Measurements from ENCODE around the gene MEI1. TPM values are rescaled to one million over a fixed set of nuclear protein-coding genes. Genes with fewer than 3 reads are reported as not detected.
"Not testable (repeated sequence)": the region's sequence is repeated elsewhere in the genome, so short reads cannot be mapped to it uniquely, and the experiment has no call there.

Gene MEI1
- total RNA-seq, 4 donors from 2014 or later: 0.39 to 1.3 (median 0.44) TPM

- DNase-seq (ENCODE audit: extremely low spot score): no peak
- Histone ChIP-seq H3K36me3 (no peaks in the 10 kb centered on the region), H3K4me3 (no peak overlapping the region), H3K4me1 (no peaks in the 10 kb centered on the region), H3K27ac (replicated peaks in 1 of 4) (no peak overlapping the region), H3K27me3 (no peaks in the 10 kb centered on the region), H3K9me3 (no peaks in the 10 kb centered on the region)
- WGBS: 95% methylated on average over 4 of the region's 7 CpGs
- TF ChIP-seq POLR2A (IDR thresholded peaks at IDR 0.05; ENCODE audit: low read depth): no peak
- TF ChIP-seq CTCF (IDR thresholded peaks at IDR 0.05): no peak
- TF ChIP-seq EP300 (IDR thresholded peaks at IDR 0.05): no peak
- TF ChIP-seq POLR2AphosphoS5 (IDR thresholded peaks at IDR 0.05): no peak
- intact Hi-C loops (cut with DNase I): no loop called here
These were observed 32.9 kb downstream of the MEI1 start for GRCh38 chr22:41732096-41732772.

GRCh38 chr22:41733241-41733640 is 33.9 kb downstream of the MEI1 start:
- H3K27ac ChIP-seq (replicated peaks in 1 of 4); H3K4me1 ChIP-seq; H3K36me3 ChIP-seq; H3K4me3 ChIP-seq; intact Hi-C loops (cut with DNase I); H3K27me3 ChIP-seq; DNase-seq (ENCODE audit: extremely low spot score); H3K9me3 ChIP-seq: not testable (repeated sequence)
- 100% methylated on average over 4 of the region's 4 CpGs for WGBS

GRCh38 chr22:41739576-41739975 is 40.3 kb downstream of the MEI1 start:
- no peak overlapping the region for H3K4me3 ChIP-seq
- H3K27ac ChIP-seq (replicated peaks in 1 of 4): no peak overlapping the region
- no peaks in the 10 kb centered on the region for H3K4me1 ChIP-seq
- DNase-seq (ENCODE audit: extremely low spot score): no peak
- no peaks in the 10 kb centered on the region for H3K27me3 ChIP-seq
- intact Hi-C loops (cut with DNase I): no loop called here
- WGBS: 92% methylated on average over 3 of the region's 3 CpGs
- no peaks in the 10 kb centered on the region for H3K9me3 ChIP-seq
- H3K36me3 ChIP-seq: no peaks in the 10 kb centered on the region
- TF ChIP-seq CTCF (IDR thresholded peaks at IDR 0.05): no peak
- no peak for TF ChIP-seq EP300 (IDR thresholded peaks at IDR 0.05)
- no peak for TF ChIP-seq POLR2A (IDR thresholded peaks at IDR 0.05; ENCODE audit: low read depth)
- no peak for TF ChIP-seq POLR2AphosphoS5 (IDR thresholded peaks at IDR 0.05)

- WGBS: 52% methylated on average over 6 of the region's 6 CpGs
- DNase-seq (ENCODE audit: extremely low spot score): no peak
These were observed 43.6 kb downstream of the MEI1 start for GRCh38 chr22:41742918-41743317.

GRCh38 chr22:41745968-41746367 is 46.7 kb downstream of the MEI1 start:
- Histone ChIP-seq H3K9me3 (no peaks in the 10 kb centered on the region), H3K27ac (replicated peaks in 1 of 4) (no peak overlapping the region), H3K36me3 (no peaks in the 10 kb centered on the region), H3K27me3 (peaks cover 0 to 4% (median 0%) of the 10 kb centered on the region in 4 donors), H3K4me3 (no peak overlapping the region), H3K4me1 (peaks cover 0 to 4% (median 0%) of the 10 kb centered on the region in 4 donors)
- intact Hi-C loops (cut with DNase I): loop anchor here (2.0 kb wide), 1 partner anchor 195 kb away; no protein-coding TSS in a partner anchor
- TF ChIP-seq POLR2AphosphoS5 (IDR thresholded peaks at IDR 0.05): no peak
- no peak for TF ChIP-seq POLR2A (IDR thresholded peaks at IDR 0.05; ENCODE audit: low read depth)
- no peak for TF ChIP-seq EP300 (IDR thresholded peaks at IDR 0.05)
- TF ChIP-seq CTCF (IDR thresholded peaks at IDR 0.05): no peak
- DNase-seq (ENCODE audit: extremely low spot score): no peak
- 70% methylated on average over 3 of the region's 3 CpGs for WGBS

More at GRCh38 chr22:41742918-41743317, 43.6 kb downstream of the MEI1 start:
- Histone ChIP-seq H3K4me3 (no peak overlapping the region), H3K4me1 (peaks cover 0 to 4% (median 0%) of the 10 kb centered on the region in 4 donors), H3K36me3 (no peaks in the 10 kb centered on the region), H3K27me3 (no peaks in the 10 kb centered on the region), H3K27ac (replicated peaks in 1 of 4) (no peak overlapping the region), H3K9me3 (no peaks in the 10 kb centered on the region)
- TF ChIP-seq POLR2A (IDR thresholded peaks at IDR 0.05; ENCODE audit: low read depth) (no peak), CTCF (IDR thresholded peaks at IDR 0.05) (no peak), POLR2AphosphoS5 (IDR thresholded peaks at IDR 0.05) (no peak), EP300 (IDR thresholded peaks at IDR 0.05) (no peak)
- intact Hi-C loops (cut with DNase I): no loop called here

Measured in esophagus muscularis mucosa (tissue), 4 donors.